B cell (primary cell): Measurements from ENCODE around the gene PTPN14.

Experiments used
- EZH2 ChIP-seq: IDR thresholded peaks from 2 replicates; pipeline ENCODE4 v1.6.1; 2012; ENCODE audit warnings: borderline replicate concordance, low read depth, mild to moderate bottlenecking, moderate library complexity, low read length; ENCODE audit not compliant: insufficient read depth, poor library complexity, severe bottlenecking
- TF ChIP-seq, protein P1 (sequence below): fragments of 200-600 bp; IDR thresholded peaks from one replicate; pipeline ENCODE4 v1.8.0; 2022; ENCODE audit warnings: antibody characterized with exemption, mild to moderate bottlenecking

DNA sequence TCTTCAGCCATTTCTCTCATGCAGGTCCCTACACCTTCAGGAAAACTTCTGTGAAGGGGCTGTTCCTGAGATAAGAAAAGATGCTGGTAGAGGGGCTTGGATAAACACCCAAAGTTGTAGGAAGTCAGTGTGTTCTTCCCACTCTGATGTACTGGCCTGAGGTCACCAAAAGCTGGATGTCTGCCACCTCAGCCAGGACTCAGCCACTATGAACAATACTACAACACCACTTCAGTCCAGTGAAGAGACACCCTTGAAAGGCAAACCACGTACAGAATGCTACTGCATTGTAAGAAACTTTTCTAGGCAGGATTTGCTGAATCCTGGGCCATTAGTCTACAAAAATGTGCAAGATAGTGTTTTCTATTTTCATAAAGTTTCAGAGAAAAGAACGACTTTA is 2.4 kb downstream of the PTPN14 start:
- TF ChIP-seq, protein P1, sequence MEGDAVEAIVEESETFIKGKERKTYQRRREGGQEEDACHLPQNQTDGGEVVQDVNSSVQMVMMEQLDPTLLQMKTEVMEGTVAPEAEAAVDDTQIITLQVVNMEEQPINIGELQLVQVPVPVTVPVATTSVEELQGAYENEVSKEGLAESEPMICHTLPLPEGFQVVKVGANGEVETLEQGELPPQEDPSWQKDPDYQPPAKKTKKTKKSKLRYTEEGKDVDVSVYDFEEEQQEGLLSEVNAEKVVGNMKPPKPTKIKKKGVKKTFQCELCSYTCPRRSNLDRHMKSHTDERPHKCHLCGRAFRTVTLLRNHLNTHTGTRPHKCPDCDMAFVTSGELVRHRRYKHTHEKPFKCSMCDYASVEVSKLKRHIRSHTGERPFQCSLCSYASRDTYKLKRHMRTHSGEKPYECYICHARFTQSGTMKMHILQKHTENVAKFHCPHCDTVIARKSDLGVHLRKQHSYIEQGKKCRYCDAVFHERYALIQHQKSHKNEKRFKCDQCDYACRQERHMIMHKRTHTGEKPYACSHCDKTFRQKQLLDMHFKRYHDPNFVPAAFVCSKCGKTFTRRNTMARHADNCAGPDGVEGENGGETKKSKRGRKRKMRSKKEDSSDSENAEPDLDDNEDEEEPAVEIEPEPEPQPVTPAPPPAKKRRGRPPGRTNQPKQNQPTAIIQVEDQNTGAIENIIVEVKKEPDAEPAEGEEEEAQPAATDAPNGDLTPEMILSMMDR = no peak
- no peak for TF ChIP-seq EZH2
